CD8-positive, alpha-beta memory T cell (primary cell): ENCODE results near the gene MAST4. TPM values are rescaled to one million over a fixed set of nuclear protein-coding genes. Genes with fewer than 3 reads are reported as not detected.
"Not testable (repeated sequence)": the region's sequence is repeated elsewhere in the genome, so short reads cannot be mapped to it uniquely, and the experiment has no call there.

ENCODE experiments used
- CTCF ChIA-PET: fragments of 350-600 bp; sonication (Branson Sonifier 250); formaldehyde crosslinking; loops from one replicate; lab custom pipeline; 2021; ENCODE audit warnings: antibody characterized with exemption; lab: Charles Lee
- POLR2A ChIA-PET: fragments of 350-600 bp; sonication (Branson Sonifier 250); formaldehyde crosslinking; loops from one replicate; lab custom pipeline; 2021; ENCODE audit warnings: antibody characterized with exemption; lab: Charles Lee
- DNase-seq, 5 donors: peaks; one replicate each; pipeline versions ENCODE4 v3.0.0 to v3.0.0-alpha.2; 2020 to 2022; ENCODE audit warnings: mixed read lengths in 1 of 5
- H3K27ac ChIP-seq: one replicate; pipeline ENCODE4 v1.7.0; 2013; ENCODE audit warnings: low read depth, mild to moderate bottlenecking, low read length, moderate library complexity
- H3K27me3 ChIP-seq: 2 replicates; pipeline ENCODE4 v1.7.0; 2013; ENCODE audit warnings: low read length, mild to moderate bottlenecking; ENCODE audit not compliant: insufficient read depth, poor library complexity, severe bottlenecking
- H3K36me3 ChIP-seq: 2 replicates; pipeline ENCODE4 v1.7.0; 2013; ENCODE audit warnings: mild to moderate bottlenecking, low read length, moderate library complexity; ENCODE audit not compliant: insufficient read depth
- H3K4me1 ChIP-seq: 2 replicates; pipeline ENCODE4 v1.7.0; 2013; ENCODE audit warnings: mild to moderate bottlenecking, low read length, moderate library complexity; ENCODE audit not compliant: insufficient read depth
- H3K4me3 ChIP-seq: 2 replicates; pipeline ENCODE4 v1.7.0; 2013; ENCODE audit warnings: mild to moderate bottlenecking, low read length
- H3K9me3 ChIP-seq: 2 replicates; pipeline ENCODE4 v1.7.0; 2013; ENCODE audit warnings: mild to moderate bottlenecking, low read length
- H3K27ac Mint-ChIP-seq, 8 donors: one replicate each; pipeline ENCODE4 v1.8.0; 2020 to 2021; ENCODE audit warnings: mixed read lengths in 8 of 8, mild to moderate bottlenecking in 6 of 8, inconsistent platforms in 3 of 8, moderate library complexity in 3 of 8
- H3K27me3 Mint-ChIP-seq, 2 donors: one replicate each; pipeline ENCODE4 v1.8.0; 2020 to 2021; ENCODE audit warnings: mixed read lengths in 2 of 2, mild to moderate bottlenecking in 1 of 2, moderate library complexity in 1 of 2
- H3K36me3 Mint-ChIP-seq, 3 donors: one replicate each; pipeline ENCODE4 v1.8.0; 2020 to 2021; ENCODE audit warnings: mixed read lengths in 3 of 3, inconsistent platforms in 1 of 3, mild to moderate bottlenecking in 1 of 3
- H3K4me1 Mint-ChIP-seq, 3 donors: one replicate each; pipeline ENCODE4 v1.8.0; 2020 to 2021; ENCODE audit warnings: mixed read lengths in 3 of 3, inconsistent platforms in 1 of 3, mild to moderate bottlenecking in 1 of 3
- H3K4me3 Mint-ChIP-seq, 7 donors: one replicate each; pipeline ENCODE4 v1.8.0; 2020 to 2021; ENCODE audit warnings: mixed read lengths in 7 of 7, mild to moderate bottlenecking in 6 of 7, moderate library complexity in 4 of 7, inconsistent platforms in 2 of 7
- H3K9me3 Mint-ChIP-seq, 5 donors: one replicate each; pipeline ENCODE4 v1.8.0; 2020 to 2022; ENCODE audit warnings: mixed read lengths in 5 of 5, mild to moderate bottlenecking in 3 of 5, moderate library complexity in 2 of 5, inconsistent platforms in 1 of 5
- polyA plus RNA-seq: library from polyadenylated mRNA; unstranded; fragments of 300-500 nt; fragmentation: Illumina TruSeq; gene quantifications from one replicate; pipeline ENCODE4 v1.2.3, GENCODE V29; 2021
- total RNA-seq, 2 experiments: library from RNA; stranded (reverse); gene quantifications; one replicate each; pipeline ENCODE4 v1.2.3, GENCODE V29; 2021

The MAST4 gene
- total and polyA plus RNA-seq, 3 experiments from 2014 or later: 5.0 to 7.2 (median 6.5) TPM

DNA sequence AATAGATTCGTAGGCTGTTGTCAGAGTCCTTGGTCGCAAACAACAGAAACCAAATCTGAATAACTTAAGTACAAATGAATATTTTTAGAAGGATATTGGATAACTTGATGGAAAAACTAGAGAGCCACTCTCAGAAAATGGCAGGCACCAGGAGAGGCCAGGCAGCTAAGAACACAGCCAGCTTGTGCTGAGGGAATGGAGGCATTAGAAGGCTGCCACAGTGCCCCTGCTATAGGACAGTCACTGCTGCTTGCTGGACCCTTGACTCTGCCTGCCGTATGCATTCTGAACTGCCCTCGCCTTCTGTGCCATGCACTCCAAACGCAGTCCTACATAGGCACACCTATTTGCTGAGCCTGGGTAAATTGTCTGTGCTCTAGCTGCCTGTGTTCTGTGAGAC lies 78.6 kb downstream of the MAST4 start:
- Mint-ChIP-seq H3K27ac (no peak overlapping the region), H3K4me3 (no peak overlapping the region), H3K9me3 (no peaks in the 10 kb centered on the region), H3K36me3 (no peaks in the 10 kb centered on the region), H3K27me3 (peaks cover 4 to 27% of the 10 kb centered on the region in 2 donors), H3K4me1 (no peaks in the 10 kb centered on the region)
- CTCF ChIA-PET: no interaction called here
- POLR2A ChIA-PET: no interaction called here
- Histone ChIP-seq H3K27ac (no peak overlapping the region), H3K27me3 (no peaks in the 10 kb centered on the region), H3K4me1 (no peaks in the 10 kb centered on the region), H3K9me3 (no peaks in the 10 kb centered on the region), H3K36me3 (no peaks in the 10 kb centered on the region), H3K4me3 (no peak overlapping the region)
- DNase-seq: no peak

DNA sequence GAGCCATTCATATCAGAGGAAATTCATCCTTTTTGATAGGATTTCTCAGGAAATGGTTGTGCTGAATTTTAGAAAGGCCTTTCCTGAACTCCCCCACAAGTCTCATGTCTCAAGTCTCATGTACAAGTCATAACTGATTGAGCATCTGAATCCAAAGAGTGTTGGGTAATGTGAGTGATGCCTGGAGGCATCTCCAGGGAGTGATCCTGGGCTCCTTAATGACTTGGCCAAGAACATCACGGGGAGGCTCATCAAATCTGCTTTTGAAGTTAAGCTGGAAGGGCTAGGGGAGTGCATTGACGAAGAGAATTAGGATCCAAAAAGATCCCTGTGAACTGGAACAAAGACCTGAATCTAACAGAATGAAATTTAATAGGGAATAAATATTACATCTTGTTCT lies 79.2 kb downstream of the MAST4 start:
- ChIA-PET POLR2A (no interaction called here), CTCF (no interaction called here)
- Histone ChIP-seq H3K9me3 (no peaks in the 10 kb centered on the region), H3K4me1 (no peaks in the 10 kb centered on the region), H3K27me3 (no peaks in the 10 kb centered on the region), H3K4me3 (no peak overlapping the region), H3K27ac (no peak overlapping the region), H3K36me3 (no peaks in the 10 kb centered on the region)
- no peaks in the 10 kb centered on the region for H3K9me3 Mint-ChIP-seq
- H3K4me1 Mint-ChIP-seq: no peaks in the 10 kb centered on the region
- H3K4me3 Mint-ChIP-seq: no peak overlapping the region
- peaks cover 4 to 25% of the 10 kb centered on the region in 2 donors for H3K27me3 Mint-ChIP-seq
- no peak for DNase-seq
- no peak overlapping the region for H3K27ac Mint-ChIP-seq
- no peaks in the 10 kb centered on the region for H3K36me3 Mint-ChIP-seq

DNA sequence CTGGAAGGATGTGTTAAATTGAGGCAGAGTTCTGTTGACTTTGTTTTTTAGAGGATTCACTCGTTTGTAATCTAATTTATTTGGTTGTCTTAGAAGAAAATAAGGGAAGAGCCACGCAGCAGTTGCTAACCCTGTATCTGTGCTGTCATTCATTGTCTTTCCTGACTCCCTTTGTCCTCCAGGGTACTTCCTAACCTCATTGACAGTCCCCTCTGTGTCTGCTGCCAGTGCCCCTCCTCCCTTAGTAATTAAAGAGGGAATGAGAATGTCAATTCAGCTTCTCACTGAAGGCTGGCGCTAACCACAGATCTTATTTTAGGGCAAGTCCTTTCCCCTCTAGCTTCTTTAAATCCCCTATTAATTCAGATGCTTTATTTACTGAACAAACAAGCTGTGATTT lies 84.0 kb downstream of the MAST4 start:
- Mint-ChIP-seq H3K9me3 (no peaks in the 10 kb centered on the region), H3K27me3 (peaks cover 2 to 19% of the 10 kb centered on the region in 2 donors), H3K36me3 (no peaks in the 10 kb centered on the region), H3K4me3 (no peak overlapping the region), H3K27ac (no peak overlapping the region), H3K4me1 (no peaks in the 10 kb centered on the region)
- ChIA-PET CTCF (interaction anchor here (1.0 kb wide), 1 partner anchor 14 kb away, joined by 3 read pairs; no protein-coding TSS in a partner anchor), POLR2A (no interaction called here)
- DNase-seq: no peak
- Histone ChIP-seq H3K27ac (no peak overlapping the region), H3K4me3 (no peak overlapping the region), H3K9me3 (no peaks in the 10 kb centered on the region), H3K36me3 (no peaks in the 10 kb centered on the region), H3K27me3 (no peaks in the 10 kb centered on the region), H3K4me1 (no peaks in the 10 kb centered on the region)

DNA sequence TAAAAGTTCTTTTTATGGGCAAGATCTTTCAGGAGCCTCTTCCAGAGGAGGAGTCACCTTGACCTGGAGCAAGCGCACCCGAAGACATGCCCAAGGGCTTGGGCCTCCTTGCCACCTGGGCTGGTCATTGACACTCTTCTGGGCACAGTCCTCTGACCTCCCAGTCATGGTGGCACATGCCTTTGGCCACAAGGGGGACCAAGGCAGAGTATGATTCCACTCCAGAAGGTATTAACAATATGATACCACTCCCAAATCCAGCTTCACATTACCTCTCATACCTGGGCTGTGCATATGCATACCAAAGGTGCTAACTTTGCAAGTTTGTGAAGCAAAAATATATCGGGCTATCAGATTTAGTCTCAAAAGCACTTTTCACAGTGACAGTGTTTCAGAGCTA lies 84.6 kb downstream of the MAST4 start:
- Histone ChIP-seq H3K4me1 (no peaks in the 10 kb centered on the region), H3K9me3 (no peaks in the 10 kb centered on the region), H3K36me3 (no peaks in the 10 kb centered on the region), H3K4me3 (no peak overlapping the region), H3K27ac (no peak overlapping the region), H3K27me3 (no peaks in the 10 kb centered on the region)
- H3K4me3 Mint-ChIP-seq: no peak overlapping the region
- no peak for DNase-seq
- H3K36me3 Mint-ChIP-seq: no peaks in the 10 kb centered on the region
- CTCF ChIA-PET: no interaction called here
- H3K27ac Mint-ChIP-seq: no peak overlapping the region
- no peaks in the 10 kb centered on the region for H3K4me1 Mint-ChIP-seq
- POLR2A ChIA-PET: no interaction called here
- no peaks in the 10 kb centered on the region for H3K9me3 Mint-ChIP-seq
- H3K27me3 Mint-ChIP-seq: peaks cover 2 to 15% of the 10 kb centered on the region in 2 donors

DNA sequence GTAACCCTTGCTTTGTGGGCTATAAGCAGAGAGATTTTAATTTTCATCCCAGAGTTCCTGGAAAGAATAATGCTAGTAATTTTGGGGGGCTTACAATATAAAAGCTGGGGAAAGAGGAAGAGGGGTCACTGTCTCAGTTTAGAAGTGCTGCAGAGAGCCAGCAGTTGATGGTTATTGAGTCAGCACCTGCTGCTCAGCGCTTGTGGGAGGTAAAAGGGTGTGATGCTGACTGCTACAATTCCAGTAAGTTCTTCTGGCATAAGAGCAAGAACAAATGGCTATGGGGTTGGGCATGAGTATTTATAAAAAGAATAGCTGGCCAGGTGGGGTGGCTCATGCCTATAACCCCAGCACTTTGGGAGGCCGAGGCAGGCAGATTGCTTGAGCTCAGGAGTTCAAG lies 88.5 kb downstream of the MAST4 start:
- Histone ChIP-seq H3K9me3 (no peaks in the 10 kb centered on the region), H3K27me3 (no peaks in the 10 kb centered on the region), H3K4me3 (no peak overlapping the region), H3K36me3 (no peaks in the 10 kb centered on the region), H3K27ac (no peak overlapping the region), H3K4me1 (no peaks in the 10 kb centered on the region)
- Mint-ChIP-seq H3K36me3 (no peaks in the 10 kb centered on the region), H3K4me3 (no peak overlapping the region), H3K27me3 (no peaks in the 10 kb centered on the region), H3K9me3 (no peaks in the 10 kb centered on the region), H3K27ac (no peak overlapping the region), H3K4me1 (no peaks in the 10 kb centered on the region)
- ChIA-PET POLR2A (no interaction called here), CTCF (no interaction called here)
- no peak for DNase-seq

DNA sequence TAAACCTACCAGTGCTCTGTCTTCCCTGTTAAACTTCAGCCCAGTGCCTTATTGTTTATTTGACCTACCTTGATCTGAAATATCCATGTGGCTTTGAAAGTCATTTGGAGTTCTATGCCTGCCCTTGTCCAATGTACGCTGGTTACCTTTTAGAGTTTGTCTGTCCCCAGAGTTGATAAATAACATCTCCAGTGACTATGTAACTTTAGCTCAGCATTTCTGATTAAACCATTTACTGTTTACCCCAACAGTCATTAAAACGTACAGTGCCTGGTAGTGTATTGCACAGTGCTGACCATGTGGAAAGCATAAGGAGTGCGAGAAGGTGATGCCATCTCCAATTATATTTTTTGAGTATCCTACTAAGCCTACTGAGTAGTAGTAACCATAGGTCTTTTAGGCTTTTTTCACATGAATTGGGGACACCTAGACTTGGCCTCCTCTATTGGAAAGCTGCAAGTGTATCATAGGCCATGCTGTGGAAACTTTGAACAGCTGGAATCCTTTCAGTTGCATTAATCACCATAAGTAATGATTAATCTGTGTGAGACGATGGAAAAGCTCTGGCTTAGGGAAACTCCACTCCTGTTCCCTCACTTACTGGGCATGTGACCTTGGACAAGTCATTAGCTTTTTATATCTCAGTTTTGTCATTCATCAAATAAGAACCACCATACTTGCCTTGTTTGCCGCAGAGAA lies 93.5 kb downstream of the MAST4 start:
- H3K4me1 Mint-ChIP-seq: no peaks in the 10 kb centered on the region
- CTCF ChIA-PET: no interaction called here
- POLR2A ChIA-PET: no interaction called here

DNA sequence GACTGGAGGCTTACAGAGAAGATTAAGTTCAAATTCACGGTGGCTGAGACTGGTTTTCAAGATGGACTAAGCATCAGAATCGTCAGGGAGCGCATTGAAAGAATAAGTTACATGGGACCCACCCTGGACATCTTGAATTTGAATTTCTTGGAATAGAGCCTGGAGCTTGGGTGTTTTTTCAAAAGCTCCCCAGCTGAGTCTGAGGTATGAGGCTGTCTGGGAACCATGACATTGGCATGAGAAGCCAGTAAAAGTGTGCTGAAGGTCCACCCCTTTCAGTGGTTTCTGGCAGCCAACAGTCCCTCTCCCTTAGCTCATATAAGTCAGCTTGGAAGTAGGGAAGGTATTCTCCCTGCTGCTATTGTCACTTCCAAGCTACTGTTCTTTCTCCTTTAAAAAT lies 97.8 kb downstream of the MAST4 start:
- POLR2A ChIA-PET: no interaction called here
- no peak overlapping the region for H3K4me3 Mint-ChIP-seq
- no peak overlapping the region for H3K27ac Mint-ChIP-seq
- H3K4me1 ChIP-seq: no peaks in the 10 kb centered on the region
- DNase-seq: no peak
- no peaks in the 10 kb centered on the region for H3K4me1 Mint-ChIP-seq
- peaks cover 2 to 16% of the 10 kb centered on the region in 2 donors for H3K27me3 Mint-ChIP-seq
- H3K36me3 Mint-ChIP-seq: no peaks in the 10 kb centered on the region
- H3K36me3 ChIP-seq: no peaks in the 10 kb centered on the region
- no peaks in the 10 kb centered on the region for H3K9me3 ChIP-seq
- H3K27ac ChIP-seq: no peak overlapping the region
- CTCF ChIA-PET: interaction anchor here (1.1 kb wide), 1 partner anchor 14 kb away, joined by 3 read pairs; no protein-coding TSS in a partner anchor
- H3K9me3 Mint-ChIP-seq: peaks cover 0 to 6% (median 3%) of the 10 kb centered on the region in 5 donors
- H3K27me3 ChIP-seq: no peaks in the 10 kb centered on the region
- no peak overlapping the region for H3K4me3 ChIP-seq

More for the DNA sequence above, 93.5 kb downstream of the MAST4 start:
- Histone ChIP-seq H3K27ac (no peak overlapping the region), H3K36me3 (no peaks in the 10 kb centered on the region), H3K4me1 (no peaks in the 10 kb centered on the region), H3K9me3 (no peaks in the 10 kb centered on the region), H3K27me3 (no peaks in the 10 kb centered on the region), H3K4me3 (no peak overlapping the region)
- Mint-ChIP-seq H3K27me3 (peaks cover 1% of the 10 kb centered on the region in 2 donors), H3K4me3 (no peak overlapping the region), H3K36me3 (no peaks in the 10 kb centered on the region), H3K9me3 (no peaks in the 10 kb centered on the region), H3K27ac (no peak overlapping the region)
- DNase-seq: no peak

DNA sequence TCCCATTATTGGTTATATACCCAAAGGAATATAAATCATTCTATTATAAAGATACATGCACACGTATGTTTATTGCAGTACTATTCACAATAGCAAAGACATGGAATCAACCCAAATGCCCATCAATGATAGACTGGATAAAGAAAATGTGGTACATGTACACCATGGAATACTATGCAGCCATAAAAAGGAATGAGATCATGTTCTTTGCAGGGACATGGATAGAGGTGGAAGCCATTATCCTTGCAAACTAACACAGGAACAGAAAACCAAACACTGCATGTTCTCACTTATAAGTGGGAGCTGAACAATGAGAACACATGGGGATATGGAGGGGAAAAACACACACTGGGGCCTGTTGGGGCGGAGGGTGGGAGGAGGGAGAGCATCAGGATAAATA lies 99.6 kb downstream of the MAST4 start:
- DNase-seq, H3K4me3 Mint-ChIP-seq, H3K4me1 ChIP-seq, CTCF ChIA-PET, H3K4me3 ChIP-seq, H3K9me3 ChIP-seq, H3K36me3 Mint-ChIP-seq, H3K36me3 ChIP-seq, H3K27me3 ChIP-seq, H3K9me3 Mint-ChIP-seq, POLR2A ChIA-PET, H3K4me1 Mint-ChIP-seq, H3K27ac Mint-ChIP-seq, H3K27ac ChIP-seq: not testable (repeated sequence)
- peaks cover 4 to 20% of the 10 kb centered on the region in 2 donors for H3K27me3 Mint-ChIP-seq
